Pulmonary artery endothelial cell (primary cell): Measurements from ENCODE around the gene DEFB126. TPM values are rescaled to one million over a fixed set of nuclear protein-coding genes. Genes with fewer than 3 reads are reported as not detected.

Experiments
- total RNA-seq: library from RNA; depleted of rRNA; stranded (reverse); fragments of >200 nt; gene quantifications from 2 replicates; pipeline ENCODE4 v1.2.3, GENCODE V29; 2014

Gene DEFB126
- total RNA-seq, 1 donor from 2014 or later = not detected

Other genes starting within 250 kb of the DEFB126 start
- not detected in 2 replicates for gene DEFB125, start 54.9 kb upstream of the DEFB126 start, total RNA-seq
- gene DEFB127, start 14.9 kb downstream of the DEFB126 start, total RNA-seq = not detected in 2 replicates
- gene DEFB128, start 47.1 kb downstream of the DEFB126 start, total RNA-seq = not detected in 2 replicates
- gene DEFB129, start 84.7 kb downstream of the DEFB126 start, total RNA-seq = not detected in 2 replicates
- not detected in 2 replicates for gene DEFB132, start 115.1 kb downstream of the DEFB126 start, total RNA-seq
- 2.3 and 3.0 TPM in 2 replicates for gene C20orf96, start 148.2 kb downstream of the DEFB126 start, total RNA-seq
- gene ZCCHC3, start 155.0 kb downstream of the DEFB126 start, total RNA-seq = 19.0 and 25.6 TPM in 2 replicates
- 4.3 and 5.6 TPM in 2 replicates for gene SOX12, start 183.0 kb downstream of the DEFB126 start, total RNA-seq
- gene NRSN2, start 204.5 kb downstream of the DEFB126 start, total RNA-seq = 15.2 and 19.0 TPM in 2 replicates
- gene TRIB3, start 238.2 kb downstream of the DEFB126 start, total RNA-seq = 45.9 and 62.9 TPM in 2 replicates